Measurements from ENCODE around the gene LPP. TPM values are rescaled to one million over a fixed set of nuclear protein-coding genes. Genes with fewer than 3 reads are reported as not detected.

LPP gene
- total and polyA plus RNA-seq, 9 donors: 15.9 to 280 (median 134) TPM

GRCh38 chr3:188695241-188695640 lies 541.3 kb downstream of the LPP start:
- intact Hi-C loops (cut with DNase I): no loop called here
- no peak overlapping the region for H3K27ac ChIP-seq
- no peaks in the 10 kb centered on the region for H3K4me1 ChIP-seq (ENCODE audit: insufficient read depth)

DNA sequence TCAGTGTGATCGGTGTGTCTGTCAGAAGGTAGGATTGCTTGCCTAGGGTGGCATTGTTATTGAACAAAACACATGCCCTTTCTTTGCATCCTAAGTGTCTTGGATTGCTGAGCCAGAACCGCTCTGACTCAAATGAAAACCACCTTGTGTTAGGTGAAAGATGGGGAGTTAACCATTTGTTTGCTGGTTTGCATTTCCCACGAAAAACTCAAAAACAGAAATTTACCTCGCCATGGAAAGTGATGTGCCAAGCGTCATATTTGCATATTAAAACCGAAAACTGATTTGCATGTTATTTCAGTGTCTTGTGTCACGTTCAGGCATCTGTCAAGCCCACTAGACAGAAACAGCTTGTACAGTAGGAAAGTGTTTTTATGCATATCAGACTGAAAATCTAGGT lies 543.2 kb downstream of the LPP start:
- TF ChIP-seq POLR2A (IDR thresholded peaks at IDR 0.05) (no peak), EP300 (IDR thresholded peaks at IDR 0.05) (no peak)
- TF ChIP-seq, protein P1, sequence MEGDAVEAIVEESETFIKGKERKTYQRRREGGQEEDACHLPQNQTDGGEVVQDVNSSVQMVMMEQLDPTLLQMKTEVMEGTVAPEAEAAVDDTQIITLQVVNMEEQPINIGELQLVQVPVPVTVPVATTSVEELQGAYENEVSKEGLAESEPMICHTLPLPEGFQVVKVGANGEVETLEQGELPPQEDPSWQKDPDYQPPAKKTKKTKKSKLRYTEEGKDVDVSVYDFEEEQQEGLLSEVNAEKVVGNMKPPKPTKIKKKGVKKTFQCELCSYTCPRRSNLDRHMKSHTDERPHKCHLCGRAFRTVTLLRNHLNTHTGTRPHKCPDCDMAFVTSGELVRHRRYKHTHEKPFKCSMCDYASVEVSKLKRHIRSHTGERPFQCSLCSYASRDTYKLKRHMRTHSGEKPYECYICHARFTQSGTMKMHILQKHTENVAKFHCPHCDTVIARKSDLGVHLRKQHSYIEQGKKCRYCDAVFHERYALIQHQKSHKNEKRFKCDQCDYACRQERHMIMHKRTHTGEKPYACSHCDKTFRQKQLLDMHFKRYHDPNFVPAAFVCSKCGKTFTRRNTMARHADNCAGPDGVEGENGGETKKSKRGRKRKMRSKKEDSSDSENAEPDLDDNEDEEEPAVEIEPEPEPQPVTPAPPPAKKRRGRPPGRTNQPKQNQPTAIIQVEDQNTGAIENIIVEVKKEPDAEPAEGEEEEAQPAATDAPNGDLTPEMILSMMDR (IDR thresholded peaks at IDR 0.05): no peak
- 90 to 94% (median 92%) methylated on average over 7 of the region's 7 CpGs for whole genome bisulfite sequencing, 3 donors
- intact Hi-C loops (cut with DNase I): no loop called here
- Histone ChIP-seq H3K36me3 (no peaks in the 10 kb centered on the region), H3K9me3 (no peaks in the 10 kb centered on the region), H3K27me3 (no peaks in the 10 kb centered on the region), H3K4me1 (ENCODE audit: insufficient read depth) (no peaks in the 10 kb centered on the region), H3K27ac (no peak overlapping the region), H3K4me3 (no peak overlapping the region)
- DNase-seq: no peak

More at GRCh38 chr3:188695241-188695640, 541.3 kb downstream of the LPP start:
- H3K4me3 ChIP-seq: no peak overlapping the region
- H3K27me3 ChIP-seq: no peaks in the 10 kb centered on the region
- TF ChIP-seq POLR2A (IDR thresholded peaks at IDR 0.05) (no peak), EP300 (IDR thresholded peaks at IDR 0.05) (no peak)
- TF ChIP-seq, protein P1 (IDR thresholded peaks at IDR 0.05): no peak
- DNase-seq: no peak
- 94 to 97% (median 96%) methylated on average over 5 of the region's 5 CpGs for WGBS, 3 donors
- H3K9me3 ChIP-seq: no peaks in the 10 kb centered on the region
- no peaks in the 10 kb centered on the region for H3K36me3 ChIP-seq

DNA sequence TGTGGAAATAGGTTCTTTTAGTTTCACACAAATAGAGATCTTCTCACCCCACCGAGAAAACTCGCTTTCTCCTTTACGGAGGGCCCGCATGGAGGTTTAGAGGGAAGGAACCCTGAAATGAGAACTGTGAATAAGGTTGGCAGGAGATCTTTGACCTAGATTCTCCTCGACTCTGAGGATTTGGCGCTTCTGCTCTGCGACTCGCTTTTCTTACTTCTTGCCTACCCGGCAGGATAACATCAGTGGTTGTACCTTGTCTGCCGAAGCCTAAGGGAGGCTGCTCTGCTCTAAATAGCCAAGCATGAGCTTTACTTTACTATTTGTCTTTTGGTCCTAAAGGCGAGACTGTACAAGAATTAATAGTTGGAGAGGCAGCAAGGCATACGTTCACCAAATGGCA lies 544.5 kb downstream of the LPP start:
- no peak for TF ChIP-seq EP300 (IDR thresholded peaks at IDR 0.05)
- no peak for TF ChIP-seq POLR2A (IDR thresholded peaks at IDR 0.05)
- TF ChIP-seq, protein P1 (IDR thresholded peaks at IDR 0.05): no peak

DNA sequence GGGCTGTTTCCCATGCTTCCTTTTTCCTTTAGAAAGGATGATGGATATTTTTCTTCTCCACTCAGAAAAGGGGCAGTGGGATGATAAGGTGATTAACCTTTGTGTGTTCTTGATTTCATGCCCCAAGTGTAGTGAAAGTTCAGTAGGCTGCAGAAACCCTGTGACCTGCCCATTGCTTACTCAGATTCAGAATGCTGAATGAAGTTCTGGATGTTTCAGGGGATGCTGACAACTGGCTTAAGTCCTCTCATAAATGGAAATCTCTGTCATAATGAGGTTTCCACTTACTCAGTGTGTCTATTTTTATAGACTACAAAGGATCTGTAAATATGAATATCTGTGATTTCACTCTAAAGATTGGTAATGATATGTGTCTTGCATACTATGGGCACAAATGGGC lies 546.5 kb downstream of the LPP start:
- no peak for DNase-seq
- no peak for TF ChIP-seq POLR2A (IDR thresholded peaks at IDR 0.05)
- TF ChIP-seq EP300 (IDR thresholded peaks at IDR 0.05): no peak
- TF ChIP-seq, protein P1 (IDR thresholded peaks at IDR 0.05): no peak
- intact Hi-C loops (cut with DNase I): no loop called here
- Histone ChIP-seq H3K36me3 (no peaks in the 10 kb centered on the region), H3K4me1 (ENCODE audit: insufficient read depth) (no peaks in the 10 kb centered on the region), H3K27ac (no peak overlapping the region), H3K27me3 (no peaks in the 10 kb centered on the region), H3K4me3 (no peak overlapping the region), H3K9me3 (no peaks in the 10 kb centered on the region)

More for the DNA sequence above, 544.5 kb downstream of the LPP start:
- DNase-seq: no peak
- WGBS, 3 donors: 95 to 98% (median 97%) methylated on average over 12 of the region's 12 CpGs
- Histone ChIP-seq H3K4me3 (no peak overlapping the region), H3K36me3 (no peaks in the 10 kb centered on the region), H3K9me3 (no peaks in the 10 kb centered on the region), H3K4me1 (ENCODE audit: insufficient read depth) (no peaks in the 10 kb centered on the region), H3K27me3 (no peaks in the 10 kb centered on the region), H3K27ac (no peak overlapping the region)
- intact Hi-C loops (cut with DNase I): no loop called here

GRCh38 chr3:188700918-188701317 lies 547.0 kb downstream of the LPP start:
- no peak for DNase-seq
- Histone ChIP-seq H3K4me1 (ENCODE audit: insufficient read depth) (no peaks in the 10 kb centered on the region), H3K4me3 (no peak overlapping the region), H3K27me3 (no peaks in the 10 kb centered on the region), H3K27ac (no peak overlapping the region), H3K36me3 (no peaks in the 10 kb centered on the region), H3K9me3 (no peaks in the 10 kb centered on the region)
- TF ChIP-seq POLR2A (IDR thresholded peaks at IDR 0.05) (no peak), EP300 (IDR thresholded peaks at IDR 0.05) (no peak)
- TF ChIP-seq, protein P1 (IDR thresholded peaks at IDR 0.05): no peak
- intact Hi-C loops (cut with DNase I): no loop called here

Data from ovary (tissue), 9 donors.